ENCODE data around the gene SLC9A5. TPM values are rescaled to one million over a fixed set of nuclear protein-coding genes. Genes with fewer than 3 reads are reported as not detected.

SLC9A5 gene
- 1.9 and 2.5 TPM in 2 replicates for total RNA-seq

GRCh38 chr16:67248401-67249177 lies at the start of gene SLC9A5:
Gene SLC9A5 (plus strand): TSS chr16:67248979. CDS start chr16:67249015, 36 bp downstream.
- Mint-ChIP-seq H3K36me3 (ENCODE audit: low read depth) (peaks cover 1% of the 10 kb centered on the region), H3K4me1 (peaks cover 48% of the 10 kb centered on the region), H3K9me3 (no peaks in the 10 kb centered on the region), H3K27ac (peak within 1 kb of the TSS; percentile 64), H3K27me3 (peaks cover 2% of the 10 kb centered on the region), H3K4me3 (peak within 1 kb of the TSS; percentile 85)
- no peak for TF ChIP-seq CTCF (IDR thresholded peaks at IDR 0.05)
- intact Hi-C loops (cut with micrococcal nuclease): loop anchor here (5.0 to 10.0 kb wide), 2 partner anchors 414 to 556 kb away; partner anchors contain the start of genes ACD, PARD6A, RANBP10 and TSNAXIP1
- DNase-seq (peak; percentile 45), ATAC-seq (ENCODE audit: low read depth) (no peak)
- POLR2A ChIA-PET: interaction anchor here (0.6 to 7.7 kb wide), 4 partner anchors 9 to 21 kb away, joined by 3 to 120 read pairs (median 4); partner anchors contain the start of gene TMEM208
- CTCF ChIA-PET: interaction anchor here (3.1 kb wide), 1 partner anchor 22 kb away, joined by 12 read pairs; the partner anchor contains the start of gene TMEM208

DNA sequence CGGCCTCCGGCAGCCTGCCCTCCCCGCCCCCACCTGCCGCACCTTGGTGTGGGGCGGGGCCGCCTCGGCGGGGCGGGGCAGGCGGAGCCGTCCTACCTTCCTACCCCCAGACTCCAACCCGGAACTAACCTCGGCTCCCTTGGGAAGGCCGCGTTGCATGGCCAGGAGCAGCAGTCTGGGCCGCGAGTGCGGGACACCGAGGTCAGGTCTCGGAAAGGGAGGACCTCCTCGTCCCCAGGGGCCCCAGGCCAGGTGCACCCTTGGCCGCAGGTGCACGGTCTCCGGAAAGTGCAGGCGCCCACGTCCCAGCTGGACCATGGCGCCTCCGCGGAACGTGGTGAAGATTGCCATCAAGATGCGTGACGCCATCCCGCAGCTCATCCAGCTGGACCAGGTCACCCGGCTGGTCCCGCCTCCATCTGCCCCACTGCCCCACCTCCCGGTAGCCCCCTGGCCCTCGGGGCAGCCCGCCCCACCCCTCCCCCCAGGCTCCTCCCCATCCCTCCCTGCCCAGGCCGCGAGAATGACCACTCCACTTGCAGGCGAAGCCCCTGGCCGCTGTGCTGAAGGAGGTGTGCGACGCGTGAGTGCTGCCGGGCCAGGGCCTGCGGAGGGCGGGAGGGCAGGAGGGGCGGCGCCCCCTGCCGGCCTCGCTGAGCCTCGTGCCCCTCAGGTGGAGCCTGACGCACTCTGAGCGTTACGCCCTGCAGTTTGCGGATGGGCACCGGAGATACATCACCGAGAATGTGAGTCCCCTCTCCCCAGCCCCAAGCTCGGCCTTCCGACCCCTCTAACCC lies 49.6 kb upstream of the SLC9A5 start, which contains the start of gene ELMO3:
ELMO3 (plus strand) TSS at position 121 of the 797 bp plus-strand sequence; CDS start at position 317, 196 bp downstream.
- ChIA-PET CTCF (no interaction called here), POLR2A (interaction anchor here (0.6 to 1.7 kb wide), 2 partner anchors 45 to 151 kb away, joined by 6 read pairs; no protein-coding TSS in a partner anchor)
- peak within 1 kb of the TSS; percentile 65 for H3K27ac Mint-ChIP-seq
- TF ChIP-seq CTCF (IDR thresholded peaks at IDR 0.05): no peak
- no peaks in the 10 kb centered on the region for H3K9me3 Mint-ChIP-seq
- peaks cover 8% of the 10 kb centered on the region for H3K4me1 Mint-ChIP-seq
- intact Hi-C loops (cut with micrococcal nuclease): no loop called here
- no peaks in the 10 kb centered on the region for H3K27me3 Mint-ChIP-seq
- H3K4me3 Mint-ChIP-seq: no peak within 1 kb of the TSS
- peaks cover 74% of the 10 kb centered on the region for H3K36me3 Mint-ChIP-seq (ENCODE audit: low read depth)
- ATAC-seq (ENCODE audit: low read depth) (peak; percentile 20), DNase-seq (no peak)

DNA sequence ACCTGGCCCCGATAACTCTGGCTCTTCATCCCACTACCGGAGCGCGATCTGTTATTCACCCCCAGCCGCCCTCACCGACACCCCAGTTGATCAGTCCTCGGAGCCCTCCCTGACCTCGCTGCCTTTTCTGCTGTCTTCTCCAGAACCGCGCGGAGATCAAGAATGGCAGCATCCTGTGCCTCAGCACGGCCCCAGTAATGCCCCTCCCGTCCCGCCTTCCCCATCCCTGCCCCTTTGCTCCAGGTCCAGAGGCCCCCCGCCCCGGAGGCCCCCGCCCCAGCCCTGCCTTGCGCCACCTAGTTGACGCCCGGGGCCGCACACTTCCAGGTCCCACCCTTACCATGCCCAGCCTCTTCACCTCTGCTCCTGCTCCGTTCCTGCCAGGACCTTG lies 49.0 kb upstream of the SLC9A5 start:
- Mint-ChIP-seq H3K27ac (no peak overlapping the region), H3K27me3 (no peaks in the 10 kb centered on the region), H3K36me3 (ENCODE audit: low read depth) (peaks cover 75% of the 10 kb centered on the region), H3K4me1 (peaks cover 8% of the 10 kb centered on the region), H3K4me3 (no peak overlapping the region), H3K9me3 (no peaks in the 10 kb centered on the region)
- ChIA-PET CTCF (no interaction called here), POLR2A (interaction anchor here (0.6 kb wide), 1 partner anchor 151 kb away, joined by 6 read pairs; no protein-coding TSS in a partner anchor)
- peak; percentile 27 for ATAC-seq (ENCODE audit: low read depth)
- no peak for TF ChIP-seq CTCF (IDR thresholded peaks at IDR 0.05)
- intact Hi-C loops (cut with micrococcal nuclease): no loop called here
- DNase-seq: no peak

- ChIA-PET POLR2A (no interaction called here), CTCF (no interaction called here)
- H3K4me1 Mint-ChIP-seq: peaks cover 8% of the 10 kb centered on the region
- H3K27ac Mint-ChIP-seq: no peak overlapping the region
- no peak overlapping the region for H3K4me3 Mint-ChIP-seq
- DNase-seq (no peak), ATAC-seq (ENCODE audit: low read depth) (no peak)
- H3K36me3 Mint-ChIP-seq (ENCODE audit: low read depth): peaks cover 68% of the 10 kb centered on the region
- H3K9me3 Mint-ChIP-seq: no peaks in the 10 kb centered on the region
- no peaks in the 10 kb centered on the region for H3K27me3 Mint-ChIP-seq
- TF ChIP-seq CTCF (IDR thresholded peaks at IDR 0.05): no peak
- intact Hi-C loops (cut with micrococcal nuclease): no loop called here
Measured at GRCh38 chr16:67200491-67200890, 48.3 kb upstream of the SLC9A5 start.
